GM19099 (cell line): ENCODE results near the gene RYR1.

Experiments used
- POLR2A ChIP-seq: IDR thresholded peaks from 3 replicates; pipeline ENCODE4 v1.6.1; 2011; ENCODE audit warnings: low read depth; ENCODE audit not compliant: insufficient read length; ENCODE audit errors: extremely low read depth

The RYR1 gene

DNA sequence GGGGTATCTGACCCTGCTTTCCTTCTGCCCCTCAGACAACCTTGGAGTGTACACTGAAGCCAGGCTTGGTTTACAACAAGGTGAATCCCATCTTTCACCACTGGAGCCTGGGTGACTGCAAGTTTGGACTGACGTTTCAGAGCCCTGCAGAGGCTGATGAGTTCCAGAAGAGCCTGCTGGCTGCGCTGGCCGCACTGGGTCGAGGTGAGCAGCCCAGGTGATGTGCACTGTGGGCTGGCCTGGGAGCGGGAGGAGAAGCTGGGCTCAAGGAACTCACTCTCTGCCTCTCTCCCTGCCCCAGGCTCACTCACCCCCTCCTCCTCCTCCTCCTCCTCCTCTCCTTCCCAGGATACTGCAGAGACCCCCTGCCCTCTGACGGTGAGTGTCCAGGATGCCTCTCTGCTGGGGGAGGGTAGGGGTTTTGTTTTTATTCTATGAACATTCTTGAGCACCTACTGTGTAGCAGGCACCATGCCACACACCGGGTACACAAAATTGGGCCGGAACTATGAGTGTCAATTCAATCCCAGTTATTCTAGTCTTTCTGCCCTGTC, 41.5 kb upstream of the RYR1 start:
- TF ChIP-seq POLR2A, result no peak

DNA sequence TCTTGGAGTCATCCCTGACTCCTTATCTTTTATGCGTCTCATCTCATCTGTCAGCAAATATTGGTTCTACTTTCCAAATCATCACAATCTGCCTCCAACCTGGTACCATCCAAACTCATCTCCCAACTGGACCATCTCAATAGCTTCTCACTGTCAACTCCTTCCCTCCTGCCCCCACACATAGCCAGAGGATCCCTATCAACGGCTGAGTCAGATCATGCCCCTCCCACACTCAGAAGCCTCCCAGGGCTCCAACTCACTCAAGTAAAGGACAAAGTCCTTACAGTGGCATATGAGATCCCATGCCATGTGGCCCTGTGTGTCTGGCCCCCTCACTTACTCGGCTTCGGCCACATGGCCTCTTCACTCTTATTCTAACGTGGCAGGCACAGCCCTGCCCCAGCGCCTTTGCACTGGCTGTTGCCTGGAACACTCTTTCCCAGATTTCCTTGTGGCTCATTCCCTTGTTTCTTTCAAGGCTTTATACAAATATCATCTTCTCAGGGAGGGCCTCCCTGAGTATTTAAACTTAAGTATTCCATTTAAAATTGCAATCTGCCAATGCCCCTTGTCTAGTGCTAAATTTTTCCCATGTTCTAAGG, 40.7 kb upstream of the RYR1 start:
- no peak for TF ChIP-seq POLR2A

DNA sequence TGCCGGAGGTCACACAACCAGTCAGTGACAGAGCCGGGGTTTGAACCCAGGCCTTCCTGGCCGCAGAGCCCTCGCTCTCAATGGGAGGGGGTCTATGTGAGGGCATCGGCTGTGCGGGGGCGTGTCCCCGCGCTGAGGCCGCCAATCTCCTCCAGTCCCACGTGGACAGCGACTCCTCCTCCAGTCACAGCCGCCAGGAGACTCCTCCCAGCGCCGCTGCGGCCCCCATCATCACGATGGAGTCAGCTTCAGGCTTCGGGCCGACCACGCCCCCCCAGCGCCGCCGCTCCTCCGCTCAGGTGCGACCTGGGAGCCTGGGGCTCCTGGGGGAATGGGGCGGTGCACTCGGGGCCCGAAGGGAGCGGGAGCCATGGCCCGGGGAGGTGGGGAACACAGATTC, 39.0 kb upstream of the RYR1 start:
- TF ChIP-seq POLR2A, result no peak

DNA sequence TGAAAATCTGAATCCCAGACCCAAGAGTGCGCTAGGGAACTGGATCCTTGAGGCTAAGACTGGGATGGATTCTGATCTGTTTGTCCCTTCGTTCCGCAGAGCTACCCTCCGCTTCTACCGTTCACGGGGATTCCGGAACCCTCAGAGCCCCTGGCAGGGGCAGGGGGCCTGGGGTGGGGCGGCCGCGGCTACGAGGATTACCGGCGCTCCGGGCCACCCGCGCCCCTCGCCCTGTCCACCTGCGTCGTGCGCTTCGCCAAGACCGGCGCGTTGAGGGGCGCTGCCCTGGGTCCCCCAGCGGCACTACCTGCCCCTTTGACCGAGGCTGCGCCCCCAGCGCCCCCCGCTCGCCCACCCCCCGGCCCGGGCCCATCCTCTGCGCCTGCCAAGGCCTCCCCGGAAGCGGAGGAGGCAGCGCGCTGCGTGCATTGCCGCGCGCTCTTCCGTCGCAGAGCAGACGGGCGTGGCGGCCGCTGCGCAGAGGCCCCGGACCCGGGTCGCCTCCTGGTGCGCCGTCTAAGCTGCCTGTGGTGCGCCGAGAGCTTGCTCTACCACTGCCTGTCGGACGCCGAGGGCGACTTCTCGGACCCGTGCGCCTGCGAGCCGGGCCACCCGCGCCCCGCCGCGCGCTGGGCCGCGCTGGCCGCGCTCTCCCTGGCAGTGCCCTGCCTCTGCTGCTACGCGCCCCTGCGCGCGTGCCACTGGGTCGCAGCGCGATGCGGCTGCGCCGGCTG, 37.9 kb upstream of the RYR1 start:
- no peak for TF ChIP-seq POLR2A

DNA sequence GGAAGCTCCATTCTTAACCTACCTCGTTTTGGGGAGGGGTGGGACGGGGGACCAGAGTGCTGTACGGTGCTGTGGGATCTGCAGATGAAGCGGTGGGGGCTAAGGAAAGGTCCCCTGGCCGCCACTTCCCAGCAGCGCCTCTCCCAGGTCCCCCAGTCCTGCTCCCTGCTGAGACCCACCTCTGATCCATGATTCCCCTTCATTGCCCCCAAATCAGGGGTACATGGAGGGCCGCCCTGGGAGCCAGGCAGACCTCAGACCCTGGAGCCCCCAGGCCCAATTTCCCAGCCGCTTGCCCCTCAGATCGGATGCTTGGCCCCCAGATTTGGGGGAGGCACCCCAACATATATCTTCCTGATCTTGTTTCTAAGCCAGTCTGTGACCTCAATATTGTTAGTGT, 34.4 kb upstream of the RYR1 start:
- no peak for TF ChIP-seq POLR2A

DNA sequence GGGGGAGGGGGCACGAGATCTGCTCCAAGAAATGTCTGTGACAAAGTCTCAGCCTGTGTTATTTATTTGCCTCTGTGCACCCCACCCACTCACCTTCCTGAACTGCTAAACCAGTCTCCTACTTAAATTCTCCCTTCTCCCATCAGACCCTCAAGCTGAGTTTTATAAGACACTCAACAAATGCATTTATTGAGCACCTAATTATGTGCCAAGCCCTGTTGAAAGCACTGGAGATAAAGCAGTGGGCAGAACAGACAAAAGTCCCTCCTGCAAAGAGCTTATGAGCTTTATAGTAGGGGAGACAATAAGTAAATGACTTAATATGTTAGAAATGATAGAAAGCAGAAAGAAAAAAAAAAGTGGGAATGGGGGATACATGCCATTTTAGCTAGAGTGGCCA, 34.0 kb upstream of the RYR1 start:
- TF ChIP-seq POLR2A, result no peak

DNA sequence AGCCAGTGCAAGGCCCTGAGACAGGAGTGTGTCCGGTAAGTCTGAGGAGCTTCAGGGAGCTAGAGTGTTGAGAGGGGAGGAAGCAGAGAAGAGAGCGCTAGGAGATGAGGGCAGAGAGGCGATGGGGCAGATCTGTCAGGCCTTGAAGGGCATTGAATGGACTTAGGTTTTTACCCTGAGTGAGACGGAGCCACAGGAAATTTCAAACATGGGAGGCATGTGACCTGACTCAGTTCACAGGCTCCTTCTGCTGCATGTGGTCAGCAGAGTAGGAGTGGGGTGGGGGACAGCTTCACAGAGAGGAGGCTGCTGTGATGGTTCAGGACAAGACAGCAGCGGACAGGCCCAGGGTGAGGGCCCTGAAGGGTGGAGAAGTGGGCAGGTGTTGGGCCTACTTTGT, 33.1 kb upstream of the RYR1 start:
- no peak for TF ChIP-seq POLR2A

DNA sequence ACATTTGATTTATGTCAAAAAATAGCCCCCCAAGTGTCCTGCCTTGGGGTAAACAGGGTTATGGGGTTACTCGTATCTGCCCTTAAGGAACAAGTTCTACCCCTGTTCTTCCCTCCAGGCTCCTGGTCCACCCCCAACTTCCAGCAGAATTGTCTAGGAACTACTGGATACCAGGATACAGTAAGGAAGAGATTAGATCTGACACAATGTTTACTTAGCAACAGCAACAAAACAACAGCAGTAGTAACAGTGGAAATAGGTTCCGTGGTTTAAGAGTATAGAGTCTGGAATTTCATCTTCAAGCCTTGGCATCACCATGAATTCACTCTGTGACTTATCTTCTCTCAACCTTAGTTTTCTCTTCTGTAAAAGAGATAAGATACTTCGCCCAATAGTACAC, 32.3 kb upstream of the RYR1 start:
- TF ChIP-seq POLR2A, result no peak

DNA sequence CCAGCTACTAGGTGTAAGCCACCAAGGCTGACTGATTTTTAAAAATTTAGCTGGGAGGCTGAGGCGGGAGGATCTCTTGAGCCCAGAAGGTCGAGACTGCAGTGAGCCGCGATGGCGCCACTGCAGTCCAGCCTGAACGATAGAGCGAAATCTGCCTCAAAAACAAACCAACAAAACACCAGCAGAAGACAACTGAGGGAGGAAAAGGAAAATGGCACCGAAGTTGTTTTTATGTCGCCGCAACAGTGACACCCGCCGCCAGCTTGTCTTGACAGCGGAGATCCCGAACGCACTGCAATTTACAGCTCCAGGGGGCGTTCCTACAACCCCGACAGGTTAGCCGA, 30.9 kb upstream of the RYR1 start:
- TF ChIP-seq POLR2A, result peak; percentile 4

DNA sequence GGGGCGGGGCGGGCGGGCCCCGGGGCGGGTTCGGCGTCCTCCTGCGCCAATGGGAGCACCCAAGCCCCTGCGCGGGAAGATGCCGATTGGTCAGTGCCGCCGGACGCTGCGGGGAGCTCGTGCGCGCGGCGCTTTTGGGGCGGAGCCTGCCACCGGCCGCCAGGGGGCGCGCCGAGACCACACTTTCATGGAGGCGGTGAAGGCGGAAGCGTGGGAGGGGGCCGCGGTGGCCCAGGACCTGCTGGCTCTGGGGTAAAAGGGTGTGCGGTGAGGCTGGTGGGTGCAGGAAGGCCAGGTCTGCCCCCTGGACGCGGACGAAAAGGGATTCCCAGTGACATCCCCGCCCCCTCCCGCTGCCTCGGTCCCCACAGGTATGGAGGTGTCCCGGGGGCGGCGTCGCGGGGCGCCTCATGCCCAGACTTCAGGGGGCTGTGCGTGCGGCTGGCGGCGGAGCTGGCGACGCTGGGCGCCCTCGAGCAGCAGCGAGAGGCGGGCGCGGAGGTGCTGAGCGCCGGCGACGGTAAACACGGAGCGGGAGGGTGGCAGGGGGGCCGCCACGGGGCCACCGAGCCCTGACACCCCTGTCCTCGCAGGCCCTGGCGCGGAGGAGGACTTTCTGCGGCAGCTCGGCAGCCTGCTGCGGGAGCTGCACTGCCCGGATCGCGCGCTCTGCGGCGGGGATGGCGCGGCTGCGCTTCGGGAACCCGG, 30.4 kb upstream of the RYR1 start, which contains the start of gene FAM98C:
Gene FAM98C (plus strand): TSS at position 127 of the 708 bp plus-strand sequence. CDS start 61 bp downstream, at position 188.
- TF ChIP-seq POLR2A, result peak; percentile 47

DNA sequence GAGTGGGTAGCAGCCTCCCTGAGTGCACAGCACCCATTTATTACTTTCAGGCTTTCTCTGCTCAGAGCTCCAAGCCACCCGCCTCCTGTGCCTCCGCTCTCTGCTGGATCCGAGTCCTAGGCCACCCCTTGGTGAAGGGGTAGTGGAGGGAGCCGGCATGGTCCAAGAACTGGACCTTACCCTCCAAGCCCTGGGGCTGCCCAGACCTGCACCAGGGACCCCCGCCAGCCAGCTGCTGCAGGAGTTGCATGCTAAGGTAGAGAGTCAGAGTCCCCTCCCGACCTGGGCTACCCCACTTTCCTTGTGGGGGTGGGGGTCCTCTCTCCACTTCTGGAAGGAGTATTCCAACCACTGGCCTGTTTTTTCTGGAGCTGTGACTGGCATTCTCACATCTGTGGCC, 28.6 kb upstream of the RYR1 start:
- TF ChIP-seq POLR2A, result no peak

DNA sequence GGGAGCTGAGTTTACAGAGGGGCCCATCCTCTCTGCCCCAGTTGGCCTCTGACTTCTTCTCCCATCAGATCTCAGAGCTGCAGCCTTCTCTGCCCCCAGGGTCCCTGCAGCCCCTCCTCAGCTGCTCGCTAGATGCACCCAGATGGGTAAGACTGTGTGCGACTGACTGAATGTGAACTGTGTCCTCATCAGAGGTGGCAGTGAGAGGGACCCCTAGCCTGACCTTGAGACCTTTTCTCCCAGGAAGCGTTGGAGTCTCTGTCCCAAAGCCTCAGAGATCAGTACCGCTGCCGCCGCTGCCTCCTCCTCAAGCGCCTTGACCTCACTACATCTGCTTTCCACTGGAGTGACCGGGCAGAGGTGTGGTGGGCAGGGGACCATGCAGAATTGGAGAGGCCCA, 28.2 kb upstream of the RYR1 start:
- TF ChIP-seq POLR2A, result no peak

DNA sequence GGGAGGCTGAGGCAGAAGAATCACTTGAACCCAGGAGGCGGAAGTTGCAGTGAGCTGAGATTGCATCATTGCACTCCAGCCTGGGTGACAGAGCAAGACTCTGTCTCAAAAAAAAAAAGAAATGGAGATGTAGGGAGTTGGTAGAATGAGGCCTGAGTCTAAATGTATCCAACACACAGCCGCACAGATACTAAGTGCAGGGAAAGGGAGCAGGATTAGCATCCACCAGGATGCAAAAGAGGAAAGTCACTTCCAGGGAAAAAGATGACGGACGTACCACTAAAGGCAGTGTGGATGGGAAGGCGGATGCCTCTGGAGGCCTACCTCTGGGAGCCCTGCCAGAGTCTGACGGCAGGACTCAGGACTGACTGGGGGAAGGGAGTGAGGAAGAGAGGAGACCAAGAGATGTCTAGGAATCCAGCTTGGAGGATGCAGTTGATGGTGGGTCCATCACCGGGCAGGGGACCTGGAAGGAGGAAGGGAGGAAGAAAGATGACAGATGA, 23.8 kb upstream of the RYR1 start:
- TF ChIP-seq POLR2A, result no peak

DNA sequence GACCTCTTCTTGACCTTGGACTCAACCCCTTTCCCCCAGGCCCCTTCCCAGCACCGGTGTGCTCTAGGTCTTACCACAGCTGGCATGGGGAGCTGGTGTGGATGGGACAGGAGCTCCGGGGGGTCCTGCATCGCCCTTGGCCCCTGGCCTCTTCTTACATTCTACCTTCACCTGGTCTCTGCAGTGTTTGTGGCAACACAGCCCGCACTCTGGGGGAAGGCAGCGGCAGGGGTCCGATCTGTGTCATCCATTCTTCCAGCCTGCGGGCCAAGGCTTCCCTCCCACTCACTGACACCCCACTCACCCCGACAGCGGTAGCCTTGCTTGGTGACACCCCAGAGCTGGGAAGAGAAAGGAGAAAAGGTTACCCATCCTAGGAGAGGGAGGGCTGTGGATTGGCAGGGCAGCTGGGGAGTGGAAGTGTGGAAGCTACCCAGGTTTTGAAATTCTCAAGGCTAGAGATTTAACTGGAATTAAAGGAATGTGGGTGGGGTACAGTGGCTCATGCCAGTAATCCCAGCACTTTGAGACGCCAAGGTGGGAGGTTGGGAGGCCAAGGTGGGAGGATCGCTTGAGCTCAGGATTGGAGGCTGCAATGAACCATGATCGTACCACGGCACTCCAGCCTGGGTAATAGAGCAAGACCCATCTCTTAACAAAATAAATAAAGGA, 22.3 kb upstream of the RYR1 start:
- TF ChIP-seq POLR2A, result no peak

DNA sequence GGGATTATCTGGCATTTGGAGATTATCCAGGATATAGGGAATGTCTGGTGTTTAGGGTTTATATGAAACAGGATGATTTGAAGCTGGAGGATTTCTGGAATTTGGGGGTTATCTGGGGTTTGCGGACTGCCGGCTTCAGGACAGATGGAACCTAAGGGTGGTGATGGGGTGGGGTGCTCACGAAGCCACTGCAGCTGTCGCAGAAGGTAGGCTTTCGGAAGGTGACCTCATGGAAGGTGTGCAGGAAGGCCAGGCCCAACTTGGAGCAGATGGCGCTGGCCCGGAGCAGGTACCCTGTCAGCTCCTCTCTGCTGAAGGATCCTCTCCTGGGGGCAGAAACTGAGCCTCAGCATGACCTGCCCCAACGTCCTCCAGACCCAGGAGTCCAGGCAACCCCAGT, 21.0 kb upstream of the RYR1 start:
- no peak for TF ChIP-seq POLR2A

DNA sequence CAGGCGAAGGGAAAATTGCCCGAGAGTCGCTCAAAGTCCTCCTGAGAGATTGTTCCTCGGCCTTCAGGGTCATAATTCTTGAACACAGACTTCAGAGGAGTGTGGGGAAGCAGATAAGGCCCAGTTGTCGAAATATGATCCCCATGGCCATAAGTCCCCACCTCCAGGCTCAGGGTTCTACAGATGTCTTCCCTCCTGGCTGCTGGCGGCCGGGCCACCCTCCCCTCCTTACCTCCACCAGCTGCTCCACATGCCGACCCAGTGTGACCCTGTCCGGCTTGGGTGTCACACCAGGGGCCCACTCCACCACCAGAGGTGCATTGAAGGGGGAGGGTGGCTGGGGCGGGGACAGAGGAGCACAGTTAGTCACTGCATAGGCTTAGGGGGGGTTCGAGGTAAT, 20.5 kb upstream of the RYR1 start:
- TF ChIP-seq POLR2A, result no peak

DNA sequence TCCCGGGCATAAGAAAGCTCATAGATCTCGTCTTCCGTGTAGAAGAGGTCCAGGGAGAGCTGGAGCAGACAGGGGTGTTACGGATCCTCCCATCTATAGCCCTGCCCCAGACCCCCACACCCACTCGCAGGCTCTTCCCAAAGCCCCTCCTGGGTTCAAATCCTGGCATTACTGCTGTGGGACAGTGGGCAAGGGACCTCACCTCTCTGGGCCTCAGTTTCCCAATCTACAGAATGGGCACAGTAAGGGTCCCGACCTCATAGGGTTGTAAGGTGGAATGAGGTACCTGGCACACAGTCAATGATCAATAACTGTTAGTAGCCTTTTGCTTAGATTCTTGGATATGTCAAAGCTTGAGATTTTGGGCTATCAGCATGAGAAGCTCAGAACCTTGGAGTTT, 20.1 kb upstream of the RYR1 start:
- no peak for TF ChIP-seq POLR2A
